A673 (cell line): ENCODE data around the gene C11orf21.

Experiments used
- CTCF ChIP-seq: fragments of 300-800, 200-600 bp; sonication (generic); conservative IDR thresholded peaks from 2 replicates; pipeline ENCODE4 v1.5.1; 2017; ENCODE audit warnings: low read depth, mild to moderate bottlenecking, antibody characterized with exemption, low read length, moderate library complexity, mixed read lengths
- EZH2 ChIP-seq: fragments of 200-600 bp; sonication (generic); IDR thresholded peaks from 2 replicates; pipeline ENCODE4 v1.6.1; 2017; ENCODE audit warnings: borderline replicate concordance, low read depth, mild to moderate bottlenecking, mixed read lengths, antibody characterized with exemption, low read length; ENCODE audit not compliant: poor library complexity, severe bottlenecking

DNA sequence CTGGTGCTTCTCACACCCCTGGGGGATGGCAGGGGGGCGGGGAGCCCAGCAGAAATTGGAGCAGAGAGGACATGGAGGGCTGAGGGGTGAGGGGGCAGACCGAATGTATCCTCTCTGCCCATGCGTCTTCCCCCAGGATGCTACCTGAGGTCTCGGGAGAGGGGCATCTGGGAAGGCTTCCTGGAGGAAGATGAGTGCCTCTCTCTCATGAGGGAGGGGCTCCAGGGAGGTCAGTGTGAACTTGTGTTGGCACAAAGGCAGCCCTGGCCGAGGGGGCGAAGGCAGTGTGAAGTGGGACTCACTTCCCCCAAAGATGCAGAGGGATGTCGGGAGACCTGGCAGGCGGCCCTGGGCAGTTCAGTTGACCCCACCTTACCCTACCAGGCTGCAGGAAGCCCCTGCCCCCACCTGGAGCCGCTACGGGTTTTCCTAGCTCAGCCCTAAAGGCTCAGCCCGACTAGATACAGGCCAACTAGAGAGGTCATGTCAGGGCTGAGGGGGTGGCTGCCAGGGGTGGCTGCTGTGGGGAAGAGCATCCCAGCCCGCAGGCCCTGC, 41.7 kb downstream of the C11orf21 start:
- TF ChIP-seq CTCF (no peak), EZH2 (no peak)
